SH-SY5Y (cell line): Measurements from ENCODE around the gene PLEKHA5.

Source experiments
- GATA2 ChIP-seq: IDR thresholded peaks from 2 replicates; pipeline ENCODE4 v1.6.1; 2011; ENCODE audit warnings: mild to moderate bottlenecking, low read depth, low read length
- GATA3 ChIP-seq: IDR thresholded peaks from 2 replicates; pipeline ENCODE4 v1.6.1; 2011; ENCODE audit warnings: low read depth, mild to moderate bottlenecking, low read length, moderate library complexity

PLEKHA5 gene

DNA sequence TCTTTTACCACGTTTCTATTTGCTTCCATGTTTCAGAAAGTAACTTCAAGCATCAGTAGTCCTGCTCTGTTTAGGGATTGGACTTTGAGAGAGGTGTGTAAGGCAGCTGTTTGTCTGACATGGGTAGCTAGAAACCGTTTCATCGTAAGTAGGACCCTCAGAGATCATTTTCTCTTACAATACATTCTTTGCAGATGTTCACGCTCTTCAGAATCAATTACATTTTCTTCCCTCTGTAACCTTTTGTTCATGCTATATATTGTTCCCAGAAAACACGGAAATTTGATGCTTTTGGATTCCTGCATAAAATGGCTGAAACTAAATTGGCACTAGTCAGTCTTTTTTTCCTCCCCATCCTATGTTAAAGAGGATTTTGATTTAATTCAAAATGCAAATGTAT, 247.2 kb downstream of the PLEKHA5 start:
- TF ChIP-seq GATA3 (no peak), GATA2 (no peak)

DNA sequence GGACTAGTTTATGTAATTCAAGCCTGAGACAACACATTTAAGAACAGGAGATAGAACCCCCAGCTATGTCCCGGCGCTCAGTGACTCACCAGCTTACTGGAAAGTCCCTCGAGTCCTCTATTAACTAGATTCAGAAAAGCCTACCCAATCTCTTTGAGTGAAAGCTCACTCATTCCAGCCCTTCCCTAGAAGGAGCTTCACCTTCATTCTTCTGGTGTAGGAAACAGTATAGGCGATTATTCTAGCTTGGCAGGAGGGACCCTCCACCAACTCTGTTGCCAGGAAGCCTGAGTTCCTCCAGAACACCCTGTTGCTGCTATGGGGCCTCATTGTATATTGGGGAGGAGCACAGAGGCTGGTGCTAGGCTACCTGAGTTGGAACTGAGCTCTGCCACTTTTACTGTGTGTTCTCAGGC, 252.6 kb downstream of the PLEKHA5 start:
- TF ChIP-seq GATA2 (no peak), GATA3 (no peak)

DNA sequence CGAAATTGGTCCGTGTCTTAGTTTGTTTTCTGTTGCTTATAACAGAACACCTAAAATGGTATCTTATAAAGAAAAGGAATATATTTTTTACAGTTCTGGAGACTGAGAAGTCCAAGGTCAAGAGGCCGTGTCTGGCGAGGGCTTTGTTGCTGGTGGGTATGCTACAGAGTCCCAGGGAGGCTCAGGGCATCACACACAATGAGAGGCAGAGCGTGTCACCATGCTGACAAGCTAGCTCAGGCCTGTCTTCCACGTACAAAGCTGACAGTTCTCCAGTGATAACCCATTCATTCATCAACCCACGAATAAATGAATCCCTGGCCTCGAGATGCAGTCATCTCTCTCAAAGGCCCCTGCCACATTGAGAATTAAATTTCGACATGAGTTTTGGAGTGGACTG, 253.0 kb downstream of the PLEKHA5 start:
- TF ChIP-seq GATA2 (no peak), GATA3 (no peak)

DNA sequence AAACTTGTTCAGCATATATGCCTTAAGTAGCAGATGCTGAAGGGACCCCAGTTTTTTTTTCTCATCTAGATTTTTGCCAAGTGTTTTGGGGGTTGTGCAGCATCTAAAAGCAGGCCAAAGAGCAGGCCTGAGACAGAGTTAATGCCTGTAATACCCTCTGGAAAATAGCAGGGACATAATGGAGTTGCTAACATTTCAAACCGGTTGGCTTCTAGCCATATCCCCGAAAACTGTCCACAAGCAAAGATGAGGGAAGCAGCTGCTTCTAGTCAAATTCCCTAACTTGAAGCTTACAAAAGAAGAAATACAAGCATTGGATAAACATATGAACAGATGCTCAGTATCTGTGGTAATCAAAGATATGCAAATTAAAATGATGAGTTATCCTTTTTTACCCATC, 257.6 kb downstream of the PLEKHA5 start:
- TF ChIP-seq GATA3 (no peak), GATA2 (no peak)

DNA sequence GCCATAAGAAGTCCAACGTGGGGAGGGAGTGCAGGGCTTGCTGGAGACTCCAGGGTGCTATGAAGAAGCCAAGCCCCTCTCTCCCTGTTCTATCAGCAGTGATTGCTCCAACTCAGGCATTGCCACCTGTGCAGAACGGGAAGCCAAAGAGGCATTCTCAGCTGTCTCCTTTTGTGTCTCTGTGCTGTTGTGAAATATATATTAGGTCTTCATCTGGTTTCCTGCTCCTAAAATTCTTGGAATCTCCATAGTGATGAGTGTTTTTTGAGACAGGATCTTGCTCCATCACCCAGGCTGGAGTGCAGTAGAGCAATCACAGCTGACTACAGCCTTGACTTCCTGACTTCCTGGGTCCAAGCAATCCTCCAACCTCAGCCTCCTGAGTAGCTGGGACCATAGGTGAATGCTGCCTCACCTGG, 258.6 kb downstream of the PLEKHA5 start:
- TF ChIP-seq GATA3 (no peak), GATA2 (no peak)

DNA sequence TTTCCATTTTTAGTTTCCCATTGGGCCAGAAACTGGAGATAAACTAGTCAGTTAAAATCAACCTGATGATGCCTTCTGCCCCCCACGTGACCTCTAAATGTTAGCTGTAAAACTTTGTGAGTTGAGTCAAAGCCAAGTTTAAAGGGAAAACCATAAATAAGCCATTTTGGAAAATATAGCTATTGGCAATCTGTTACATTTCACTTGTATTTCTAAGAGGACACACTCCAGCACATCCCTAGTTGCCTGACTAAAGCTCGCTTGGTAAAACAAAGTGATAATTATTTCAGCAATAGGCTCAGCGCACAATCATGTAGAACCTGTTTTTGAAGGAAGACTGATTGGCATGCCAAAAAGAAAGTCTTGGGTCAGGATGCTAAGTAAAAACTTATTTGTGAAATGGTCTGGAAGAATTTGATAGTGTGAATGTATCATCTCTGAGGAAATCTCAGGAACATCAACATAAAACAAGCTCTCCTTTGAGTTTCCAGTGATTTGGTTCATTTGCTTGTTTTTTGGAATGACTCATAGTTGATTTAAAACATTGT, 260.6 kb downstream of the PLEKHA5 start:
- TF ChIP-seq GATA3 (no peak), GATA2 (no peak)

DNA sequence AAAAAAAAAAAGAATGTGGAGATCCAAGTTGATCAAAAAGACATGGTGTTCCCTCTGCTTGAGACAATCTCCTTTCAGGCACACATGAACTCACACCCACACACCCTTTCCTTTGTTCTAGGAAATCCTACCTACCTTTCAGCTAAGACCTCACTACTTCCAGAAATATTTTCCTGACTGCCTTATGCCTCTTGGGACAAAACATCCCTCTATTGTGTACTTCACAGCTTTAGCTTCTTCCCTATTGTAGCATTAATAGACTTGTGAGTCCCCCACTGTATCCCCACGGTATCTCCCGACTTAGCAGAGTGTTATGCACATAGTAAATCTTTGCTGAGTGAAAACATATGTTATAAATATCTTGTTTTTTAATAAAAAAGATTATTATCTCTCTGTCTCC, 264.9 kb downstream of the PLEKHA5 start:
- TF ChIP-seq GATA3 (no peak), GATA2 (no peak)

DNA sequence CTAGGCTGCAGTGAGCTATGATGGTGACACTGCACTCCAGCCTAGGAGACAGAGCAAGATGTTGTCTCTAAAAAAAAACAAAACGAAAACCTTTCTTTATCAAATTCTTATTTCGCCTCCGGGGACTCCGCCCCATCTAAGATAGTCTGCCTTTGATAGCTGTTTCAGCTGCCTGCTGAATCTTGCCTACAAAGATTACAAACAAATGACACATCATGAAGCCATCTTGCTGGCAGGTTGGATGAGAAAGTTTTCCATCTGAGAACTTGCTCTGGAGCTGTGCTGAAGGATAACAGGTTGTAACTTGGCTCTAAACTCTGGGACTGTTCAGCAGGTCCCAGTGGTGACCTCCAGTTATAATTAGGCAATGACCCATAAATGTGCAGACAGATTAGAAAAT, 268.0 kb downstream of the PLEKHA5 start:
- TF ChIP-seq GATA3: no peak
- no peak for TF ChIP-seq GATA2

DNA sequence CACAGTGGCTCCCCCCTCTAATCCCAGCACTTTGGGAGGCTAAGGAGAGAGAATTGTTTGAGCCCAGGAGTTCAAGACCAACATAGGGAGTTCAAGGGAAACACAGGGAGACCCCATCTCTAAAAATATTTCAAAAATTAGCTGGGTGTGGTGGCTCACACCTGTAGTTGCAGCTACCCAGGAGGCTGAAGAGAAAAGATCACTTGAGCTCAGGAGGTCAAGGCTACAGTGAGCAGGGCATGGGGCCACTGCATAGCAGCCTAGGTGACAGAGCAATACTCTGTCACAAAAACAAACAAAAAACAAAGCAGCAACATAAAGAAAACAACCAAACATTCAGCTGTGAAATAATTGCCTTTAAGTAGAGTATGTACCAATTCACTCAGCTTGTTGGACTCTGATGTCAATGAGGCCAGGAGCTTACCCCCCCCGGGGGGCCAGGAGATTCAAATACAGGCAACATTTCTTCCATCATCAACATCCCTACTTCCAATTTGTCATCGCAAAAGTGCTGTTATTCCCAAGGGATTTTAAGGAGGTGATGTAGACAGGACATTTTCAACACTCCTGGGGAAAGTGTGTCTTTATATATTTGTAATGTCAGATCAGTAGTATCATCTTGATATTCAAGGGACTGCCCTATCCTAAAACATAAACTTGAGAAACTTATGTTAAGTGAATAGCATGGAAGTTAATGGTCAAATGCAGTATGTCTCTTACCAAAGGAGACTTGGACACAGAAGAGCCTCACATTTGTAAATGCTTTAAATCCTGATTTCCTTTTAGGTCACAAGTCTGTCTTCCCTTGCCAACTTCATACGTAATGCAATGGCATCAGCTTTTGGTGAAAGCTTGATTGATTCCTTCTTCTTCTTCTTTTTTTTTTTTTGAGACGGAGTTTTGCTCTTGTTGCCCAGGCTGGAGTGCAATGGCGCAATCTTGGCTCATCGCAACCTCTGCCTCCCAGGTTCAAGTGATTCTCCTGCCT, 269.1 kb downstream of the PLEKHA5 start:
- TF ChIP-seq GATA3 (no peak), GATA2 (no peak)

DNA sequence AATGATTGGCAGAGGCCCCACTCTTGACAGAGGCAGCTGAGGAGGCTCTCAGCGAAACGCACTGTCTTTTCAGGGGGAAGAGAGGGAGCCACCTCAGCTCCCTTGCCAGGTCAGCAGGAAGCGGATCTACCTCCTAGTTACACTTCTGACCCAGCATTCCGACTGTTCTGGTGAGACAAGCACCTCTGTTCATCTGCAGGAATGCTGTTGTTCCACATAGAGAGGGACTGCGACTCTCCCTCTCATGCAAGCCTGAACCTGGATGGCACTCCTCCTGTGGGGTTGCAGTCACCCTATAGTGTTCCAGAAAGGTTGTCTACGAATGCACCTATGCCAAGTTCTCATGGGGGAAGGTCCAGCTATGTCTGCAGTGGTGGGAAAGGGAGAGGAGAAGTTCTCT, 272.7 kb downstream of the PLEKHA5 start:
- TF ChIP-seq GATA2 (no peak), GATA3 (no peak)

DNA sequence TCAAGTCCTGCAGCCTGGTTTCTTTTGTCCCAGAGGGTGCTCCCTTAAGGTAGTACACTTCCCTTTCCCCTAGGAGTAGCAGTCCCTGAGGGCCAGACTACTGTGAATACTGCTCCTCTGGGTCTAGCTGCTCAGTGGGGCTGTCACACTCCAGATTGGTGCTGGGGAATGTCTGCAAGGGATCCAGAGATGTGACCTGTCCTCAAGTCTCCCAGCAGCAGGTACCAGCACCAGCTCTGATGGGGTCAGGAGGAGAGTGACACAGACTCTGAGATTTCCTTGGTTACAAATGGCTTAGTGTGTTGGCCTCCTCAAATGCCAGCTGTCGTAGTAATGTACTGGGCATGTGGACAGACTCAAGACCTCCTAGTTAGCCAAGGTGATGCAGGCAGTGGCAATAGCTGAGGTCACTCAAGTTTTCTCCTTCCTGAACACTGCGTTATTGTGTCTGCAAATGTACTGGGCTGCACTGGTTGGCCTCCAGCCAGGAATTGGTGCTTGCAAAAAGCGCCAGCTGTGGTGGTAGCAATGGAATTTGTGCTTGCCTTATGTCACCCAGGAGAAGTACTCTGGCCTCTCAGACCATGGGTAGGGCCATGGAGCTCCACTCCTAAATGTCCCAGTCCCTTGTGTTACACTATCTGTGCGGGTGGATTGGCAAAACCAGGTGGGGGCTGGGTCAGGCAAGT, 273.4 kb downstream of the PLEKHA5 start:
- TF ChIP-seq GATA2: no peak
- no peak for TF ChIP-seq GATA3

DNA sequence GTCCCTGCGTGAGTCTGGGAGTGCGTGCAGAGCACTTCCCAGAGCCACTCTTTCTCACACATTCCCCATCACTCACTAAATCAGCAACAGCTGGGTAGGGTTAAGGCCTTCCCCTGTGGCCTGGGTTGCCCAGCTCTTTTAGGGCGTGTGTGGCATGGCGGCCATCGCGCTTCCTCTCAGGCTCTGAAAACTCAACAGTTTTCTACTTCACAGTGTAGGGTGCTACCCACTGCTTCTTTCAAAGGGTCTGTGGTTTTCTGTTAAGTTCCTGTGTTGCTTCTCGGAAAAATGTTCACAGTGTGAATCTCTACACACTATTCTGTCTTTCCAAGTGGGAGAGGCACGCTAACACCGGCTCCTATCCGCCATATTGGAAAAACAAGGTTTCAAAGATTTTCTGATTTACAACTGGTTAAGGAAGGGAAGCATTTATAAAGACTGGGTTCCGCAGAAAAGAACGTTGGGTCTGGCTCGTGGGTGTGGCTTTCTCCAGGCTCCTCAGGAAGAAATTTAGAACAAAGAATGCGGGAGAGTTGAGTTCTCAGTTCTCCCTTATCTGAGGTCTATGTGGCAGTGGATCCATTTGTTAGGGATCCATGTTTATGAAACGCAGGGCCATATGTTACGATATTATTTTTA, 274.8 kb downstream of the PLEKHA5 start:
- TF ChIP-seq GATA2 (no peak), GATA3 (no peak)

DNA sequence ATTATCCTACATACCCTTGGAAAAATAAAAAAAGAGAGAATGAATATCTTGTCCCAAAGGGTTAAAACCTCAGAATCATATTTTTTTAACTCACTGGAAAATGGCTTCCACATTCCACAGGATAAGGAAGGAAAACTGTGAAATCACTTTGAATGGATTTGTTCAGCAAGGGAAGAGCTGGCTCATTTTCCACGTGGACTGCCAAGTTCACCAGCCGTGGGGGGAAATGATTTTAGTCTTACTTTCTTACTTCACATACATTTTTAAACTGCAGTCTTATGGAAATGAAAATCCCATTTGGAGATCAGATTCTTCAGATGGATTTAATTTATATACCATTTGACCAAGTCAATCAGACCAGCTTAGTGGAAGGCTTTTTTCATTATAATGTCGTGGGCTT, 279.8 kb downstream of the PLEKHA5 start:
- TF ChIP-seq GATA2 (no peak), GATA3 (no peak)

DNA sequence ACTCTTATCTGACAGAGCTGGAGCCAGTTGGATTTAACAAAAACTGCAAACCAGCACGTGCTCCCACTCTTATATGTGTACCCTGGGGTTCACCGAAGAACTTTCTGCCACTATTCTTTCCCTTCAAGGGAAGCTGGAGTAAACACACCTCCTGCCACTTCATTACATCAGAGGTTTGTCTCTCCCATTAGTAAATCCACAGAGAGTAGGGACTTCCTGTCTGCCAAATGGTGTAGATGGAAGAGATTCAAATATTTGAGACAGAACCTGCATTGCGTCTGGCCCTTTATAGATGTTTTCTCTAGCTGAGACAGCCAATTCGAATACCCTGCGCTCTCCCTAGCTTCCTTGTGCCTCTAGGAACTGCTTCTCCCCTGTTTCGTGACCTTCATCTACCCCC, 280.7 kb downstream of the PLEKHA5 start:
- TF ChIP-seq GATA3 (no peak), GATA2 (0 out of 2 replicates have a peak, but pooled peaks have one; percentile 10)
